ENCODE measurements around the gene NCS1. TPM values are rescaled to one million over a fixed set of nuclear protein-coding genes. Genes with fewer than 3 reads are reported as not detected.

NCS1 gene
- total and polyA plus RNA-seq, 5 donors from 2014 or later: 0.22 TPM; not detected in 4

- DNase-seq: no peak
- ATAC-seq (ENCODE audit: low read depth in 2 of 2): no peak
- no peaks in the 10 kb centered on the region for H3K4me1 ChIP-seq (ENCODE audit: control insufficient read depth, insufficient read depth, low read length, poor library complexity, severe bottlenecking)
- no peak overlapping the region for H3K27ac Mint-ChIP-seq
- no peaks in the 10 kb centered on the region for H3K9me3 Mint-ChIP-seq
- H3K27me3 ChIP-seq (ENCODE audit: control insufficient read depth, insufficient read depth, low read length): no peaks in the 10 kb centered on the region
- no peak overlapping the region for H3K4me3 Mint-ChIP-seq
- H3K27me3 Mint-ChIP-seq: no peaks in the 10 kb centered on the region
- H3K36me3 ChIP-seq (ENCODE audit: control insufficient read depth, insufficient read depth, low read length): no peaks in the 10 kb centered on the region
- H3K27ac ChIP-seq (ENCODE audit: insufficient read depth, low read length, poor library complexity, severe bottlenecking): no peak overlapping the region
- H3K4me1 Mint-ChIP-seq: no peaks in the 10 kb centered on the region
- H3K9me3 ChIP-seq (ENCODE audit: control insufficient read depth in 2 of 2, low read length in 2 of 2): no peaks in the 10 kb centered on the region
- no peaks in the 10 kb centered on the region for H3K36me3 Mint-ChIP-seq
- no peak overlapping the region for H3K4me3 ChIP-seq (ENCODE audit: low read depth, low read length)
Measured at GRCh38 chr9:130220352-130220751, 48.1 kb downstream of the NCS1 start.

GRCh38 chr9:130222833-130223232 is 50.6 kb downstream of the NCS1 start:
- Histone ChIP-seq H3K27ac (ENCODE audit: insufficient read depth, low read length, poor library complexity, severe bottlenecking) (no peak overlapping the region), H3K27me3 (ENCODE audit: control insufficient read depth, insufficient read depth, low read length) (no peaks in the 10 kb centered on the region), H3K4me1 (ENCODE audit: control insufficient read depth, insufficient read depth, low read length, poor library complexity, severe bottlenecking) (no peaks in the 10 kb centered on the region), H3K36me3 (ENCODE audit: control insufficient read depth, insufficient read depth, low read length) (no peaks in the 10 kb centered on the region), H3K4me3 (ENCODE audit: low read depth, low read length) (no peak overlapping the region), H3K9me3 (ENCODE audit: control insufficient read depth in 2 of 2, low read length in 2 of 2) (peaks cover 0 to 2% of the 10 kb centered on the region in 2 experiments)
- peaks cover 0 to 6% (median 0%) of the 10 kb centered on the region in 7 donors for H3K9me3 Mint-ChIP-seq
- H3K27ac Mint-ChIP-seq: no peak overlapping the region
- DNase-seq: no peak
- H3K36me3 Mint-ChIP-seq: no peaks in the 10 kb centered on the region
- H3K4me1 Mint-ChIP-seq: no peaks in the 10 kb centered on the region
- no peak overlapping the region for H3K4me3 Mint-ChIP-seq
- ATAC-seq (ENCODE audit: low read depth in 2 of 2): no peak
- no peaks in the 10 kb centered on the region for H3K27me3 Mint-ChIP-seq

GRCh38 chr9:130225071-130225470 is 52.9 kb downstream of the NCS1 start:
- Histone ChIP-seq H3K9me3 (ENCODE audit: control insufficient read depth in 2 of 2, low read length in 2 of 2) (peaks cover 0 to 7% of the 10 kb centered on the region in 2 experiments), H3K27me3 (ENCODE audit: control insufficient read depth, insufficient read depth, low read length) (no peaks in the 10 kb centered on the region), H3K27ac (ENCODE audit: insufficient read depth, low read length, poor library complexity, severe bottlenecking) (no peak overlapping the region), H3K36me3 (ENCODE audit: control insufficient read depth, insufficient read depth, low read length) (no peaks in the 10 kb centered on the region), H3K4me3 (ENCODE audit: low read depth, low read length) (no peak overlapping the region), H3K4me1 (ENCODE audit: control insufficient read depth, insufficient read depth, low read length, poor library complexity, severe bottlenecking) (no peaks in the 10 kb centered on the region)
- H3K9me3 Mint-ChIP-seq: peaks cover 0 to 6% (median 0%) of the 10 kb centered on the region in 7 donors
- ATAC-seq (ENCODE audit: low read depth in 2 of 2) (no peak), DNase-seq (no peak)
- H3K4me1 Mint-ChIP-seq: no peaks in the 10 kb centered on the region
- H3K27me3 Mint-ChIP-seq: no peaks in the 10 kb centered on the region
- no peaks in the 10 kb centered on the region for H3K36me3 Mint-ChIP-seq
- no peak overlapping the region for H3K27ac Mint-ChIP-seq
- H3K4me3 Mint-ChIP-seq: no peak overlapping the region

- peaks cover 0 to 7% of the 10 kb centered on the region in 2 experiments for H3K9me3 ChIP-seq (ENCODE audit: control insufficient read depth in 2 of 2, low read length in 2 of 2)
- Mint-ChIP-seq H3K4me3 (no peak overlapping the region), H3K36me3 (no peaks in the 10 kb centered on the region), H3K4me1 (no peaks in the 10 kb centered on the region), H3K27ac (no peak overlapping the region), H3K27me3 (no peaks in the 10 kb centered on the region), H3K9me3 (peaks cover 0 to 6% (median 0%) of the 10 kb centered on the region in 7 donors)
- ATAC-seq (ENCODE audit: low read depth in 2 of 2) (no peak), DNase-seq (no peak)
- no peak overlapping the region for H3K27ac ChIP-seq (ENCODE audit: insufficient read depth, low read length, poor library complexity, severe bottlenecking)
- H3K4me1 ChIP-seq (ENCODE audit: control insufficient read depth, insufficient read depth, low read length, poor library complexity, severe bottlenecking): no peaks in the 10 kb centered on the region
- H3K27me3 ChIP-seq (ENCODE audit: control insufficient read depth, insufficient read depth, low read length): no peaks in the 10 kb centered on the region
- no peak overlapping the region for H3K4me3 ChIP-seq (ENCODE audit: low read depth, low read length)
- H3K36me3 ChIP-seq (ENCODE audit: control insufficient read depth, insufficient read depth, low read length): no peaks in the 10 kb centered on the region
Measured at GRCh38 chr9:130225586-130225985, 53.4 kb downstream of the NCS1 start.

- Mint-ChIP-seq H3K4me3 (no peak overlapping the region), H3K27ac (no peak overlapping the region), H3K4me1 (no peaks in the 10 kb centered on the region), H3K9me3 (peaks cover 0 to 6% (median 0%) of the 10 kb centered on the region in 7 donors), H3K27me3 (no peaks in the 10 kb centered on the region), H3K36me3 (no peaks in the 10 kb centered on the region)
- no peak for ATAC-seq (ENCODE audit: low read depth in 2 of 2)
- no peaks in the 10 kb centered on the region for H3K4me1 ChIP-seq (ENCODE audit: control insufficient read depth, insufficient read depth, low read length, poor library complexity, severe bottlenecking)
- peaks cover 0 to 7% of the 10 kb centered on the region in 2 experiments for H3K9me3 ChIP-seq (ENCODE audit: control insufficient read depth in 2 of 2, low read length in 2 of 2)
- H3K27me3 ChIP-seq (ENCODE audit: control insufficient read depth, insufficient read depth, low read length): no peaks in the 10 kb centered on the region
- no peak overlapping the region for H3K4me3 ChIP-seq (ENCODE audit: low read depth, low read length)
- no peak overlapping the region for H3K27ac ChIP-seq (ENCODE audit: insufficient read depth, low read length, poor library complexity, severe bottlenecking)
- H3K36me3 ChIP-seq (ENCODE audit: control insufficient read depth, insufficient read depth, low read length): no peaks in the 10 kb centered on the region
- DNase-seq: no peak
Measured at GRCh38 chr9:130226112-130226511, 53.9 kb downstream of the NCS1 start.

GRCh38 chr9:130227833-130228232 is 55.6 kb downstream of the NCS1 start:
- no peaks in the 10 kb centered on the region for H3K27me3 ChIP-seq (ENCODE audit: control insufficient read depth, insufficient read depth, low read length)
- no peaks in the 10 kb centered on the region for H3K36me3 Mint-ChIP-seq
- H3K4me3 ChIP-seq (ENCODE audit: low read depth, low read length): no peak overlapping the region
- DNase-seq: no peak
- no peaks in the 10 kb centered on the region for H3K27me3 Mint-ChIP-seq
- H3K4me3 Mint-ChIP-seq: no peak overlapping the region
- H3K4me1 Mint-ChIP-seq: no peaks in the 10 kb centered on the region
- no peak for ATAC-seq (ENCODE audit: low read depth in 2 of 2)
- no peaks in the 10 kb centered on the region for H3K36me3 ChIP-seq (ENCODE audit: control insufficient read depth, insufficient read depth, low read length)
- no peak overlapping the region for H3K27ac ChIP-seq (ENCODE audit: insufficient read depth, low read length, poor library complexity, severe bottlenecking)
- H3K27ac Mint-ChIP-seq: no peak overlapping the region
- H3K4me1 ChIP-seq (ENCODE audit: control insufficient read depth, insufficient read depth, low read length, poor library complexity, severe bottlenecking): no peaks in the 10 kb centered on the region
- peaks cover 0 to 7% of the 10 kb centered on the region in 2 experiments for H3K9me3 ChIP-seq (ENCODE audit: control insufficient read depth in 2 of 2, low read length in 2 of 2)
- peaks cover 0 to 6% (median 0%) of the 10 kb centered on the region in 7 donors for H3K9me3 Mint-ChIP-seq

GRCh38 chr9:130229759-130230158 is 57.6 kb downstream of the NCS1 start:
- H3K9me3 Mint-ChIP-seq: peaks cover 0 to 6% (median 0%) of the 10 kb centered on the region in 7 donors

GRCh38 chr9:130230631-130231030 is 58.4 kb downstream of the NCS1 start:
- no peak for DNase-seq
- Histone ChIP-seq H3K4me1 (ENCODE audit: control insufficient read depth, insufficient read depth, low read length, poor library complexity, severe bottlenecking) (no peaks in the 10 kb centered on the region), H3K27ac (ENCODE audit: insufficient read depth, low read length, poor library complexity, severe bottlenecking) (no peak overlapping the region), H3K27me3 (ENCODE audit: control insufficient read depth, insufficient read depth, low read length) (no peaks in the 10 kb centered on the region), H3K9me3 (ENCODE audit: control insufficient read depth in 2 of 2, low read length in 2 of 2) (peaks cover 0 to 7% of the 10 kb centered on the region in 2 experiments), H3K4me3 (ENCODE audit: low read depth, low read length) (no peak overlapping the region), H3K36me3 (ENCODE audit: control insufficient read depth, insufficient read depth, low read length) (no peaks in the 10 kb centered on the region)
- no peak for ATAC-seq (ENCODE audit: low read depth in 2 of 2)
- H3K36me3 Mint-ChIP-seq: no peaks in the 10 kb centered on the region
- no peaks in the 10 kb centered on the region for H3K27me3 Mint-ChIP-seq
- H3K9me3 Mint-ChIP-seq: peaks cover 0 to 6% (median 0%) of the 10 kb centered on the region in 7 donors
- H3K4me1 Mint-ChIP-seq: no peaks in the 10 kb centered on the region
- no peak overlapping the region for H3K4me3 Mint-ChIP-seq
- no peak overlapping the region for H3K27ac Mint-ChIP-seq

More at GRCh38 chr9:130229759-130230158, 57.6 kb downstream of the NCS1 start:
- no peak for DNase-seq
- no peaks in the 10 kb centered on the region for H3K4me1 Mint-ChIP-seq
- H3K27me3 Mint-ChIP-seq: no peaks in the 10 kb centered on the region
- Histone ChIP-seq H3K9me3 (ENCODE audit: control insufficient read depth in 2 of 2, low read length in 2 of 2) (peaks cover 0 to 7% of the 10 kb centered on the region in 2 experiments), H3K4me3 (ENCODE audit: low read depth, low read length) (no peak overlapping the region), H3K36me3 (ENCODE audit: control insufficient read depth, insufficient read depth, low read length) (no peaks in the 10 kb centered on the region), H3K27ac (ENCODE audit: insufficient read depth, low read length, poor library complexity, severe bottlenecking) (no peak overlapping the region), H3K4me1 (ENCODE audit: control insufficient read depth, insufficient read depth, low read length, poor library complexity, severe bottlenecking) (no peaks in the 10 kb centered on the region), H3K27me3 (ENCODE audit: control insufficient read depth, insufficient read depth, low read length) (no peaks in the 10 kb centered on the region)
- H3K36me3 Mint-ChIP-seq: no peaks in the 10 kb centered on the region
- H3K27ac Mint-ChIP-seq: no peak overlapping the region
- ATAC-seq (ENCODE audit: low read depth in 2 of 2): no peak
- no peak overlapping the region for H3K4me3 Mint-ChIP-seq
